HG03159 (cell line): ENCODE measurements around the gene VAV2.
"Not testable (repeated sequence)": the region's sequence is repeated elsewhere in the genome, so short reads cannot be mapped to it uniquely, and the experiment has no call there.

Source experiments
- ATAC-seq: cut with Tn5 transposase; IDR thresholded peaks from one replicate; pipeline ENCODE4 v1.9.1; 2021; ENCODE audit warnings: mild to moderate bottlenecking, moderate library complexity; ENCODE audit not compliant: unreplicated experiment

VAV2 gene

DNA sequence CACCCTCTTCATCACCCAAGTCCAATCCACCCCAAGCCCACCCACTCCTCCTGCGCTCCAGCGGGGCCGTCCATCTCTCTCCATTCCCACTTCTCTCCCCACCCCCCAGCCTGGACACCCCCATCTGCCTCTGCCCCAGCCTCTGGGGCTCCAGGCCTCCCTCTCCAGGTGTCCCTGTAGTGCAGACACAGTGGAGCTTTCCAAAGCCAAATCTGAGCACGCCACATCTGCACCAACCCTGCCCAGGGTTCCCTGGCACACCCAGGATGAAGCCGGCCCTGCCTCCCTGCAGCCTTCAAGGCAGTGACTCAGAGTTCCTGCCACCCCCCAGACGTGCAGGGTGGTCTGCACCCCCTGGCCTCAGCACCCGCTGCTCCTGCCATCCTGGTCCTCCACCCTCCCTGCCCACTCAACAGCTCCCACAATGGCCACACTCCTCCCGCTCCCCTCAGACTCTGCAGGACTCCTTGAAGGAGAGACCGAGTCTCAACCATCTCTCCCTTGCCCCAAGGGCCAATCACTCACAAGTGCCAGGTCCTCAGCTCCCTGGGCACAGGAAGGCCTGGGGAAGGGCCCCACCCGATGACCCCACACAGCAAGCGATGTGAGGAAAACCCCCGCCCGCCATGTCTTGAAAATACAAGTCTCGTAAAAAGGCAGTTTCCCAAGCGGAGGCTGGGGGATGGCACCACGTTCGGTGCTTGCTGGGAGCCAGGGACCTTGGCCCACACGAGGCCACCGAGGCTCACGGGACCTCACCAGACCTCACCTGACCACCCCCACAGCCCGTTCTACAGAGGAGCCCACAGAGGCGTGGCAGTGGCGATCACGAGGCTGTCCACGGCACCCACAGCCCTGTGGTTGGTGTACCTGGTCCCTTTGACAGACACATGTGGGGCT lies 22.2 kb downstream of the VAV2 start:
- ATAC-seq: no peak

DNA sequence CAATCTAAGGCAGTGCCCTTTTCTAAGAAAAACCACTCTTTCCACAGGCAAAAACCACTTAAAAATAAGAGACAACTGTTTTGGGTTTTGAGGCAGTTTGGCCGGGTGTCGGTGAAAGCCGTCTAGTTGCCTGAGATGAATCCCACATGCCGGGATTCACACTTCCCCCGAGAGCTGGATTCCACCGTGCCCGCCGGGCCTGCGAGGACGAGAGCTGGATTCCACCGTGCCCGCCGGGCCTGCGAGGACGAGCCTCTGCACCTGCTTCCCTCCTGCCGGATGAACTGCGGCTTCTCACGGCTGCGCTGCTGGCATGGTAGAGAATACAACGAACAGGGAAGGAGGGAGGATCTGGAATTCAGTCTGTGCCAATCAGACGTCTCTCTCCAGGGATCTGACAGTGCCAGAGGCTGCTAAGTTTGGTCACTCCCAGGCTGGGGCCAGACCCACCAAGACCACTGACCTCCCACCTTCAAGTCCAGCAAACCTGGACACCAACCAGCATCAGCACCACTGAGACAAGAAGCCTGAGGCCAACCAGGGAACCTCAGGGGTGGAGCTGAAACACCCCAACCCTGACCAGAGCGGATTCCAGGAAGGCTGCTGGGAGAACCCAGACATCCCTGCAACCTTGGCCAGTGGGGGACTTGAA lies 23.0 kb downstream of the VAV2 start:
- ATAC-seq: no peak

DNA sequence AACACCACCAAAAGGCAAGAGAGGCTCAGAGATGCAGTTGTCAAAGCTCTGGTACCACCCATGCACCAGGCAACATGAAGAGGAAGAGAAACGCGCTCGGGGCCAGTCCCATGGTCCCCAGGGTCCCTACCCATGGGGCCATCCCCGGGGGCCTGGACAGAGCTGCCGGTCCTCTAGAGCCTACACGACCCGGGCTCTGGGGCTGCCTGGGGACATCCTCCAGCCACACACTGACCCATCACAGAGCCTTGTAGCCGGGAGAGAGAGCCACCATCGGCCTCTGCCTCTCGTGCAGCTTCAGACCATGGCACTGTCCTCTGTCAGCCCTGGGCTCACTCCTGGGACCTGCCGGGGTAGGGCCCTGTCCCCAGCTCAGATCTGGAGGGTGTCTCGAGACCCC lies 23.7 kb downstream of the VAV2 start:
- no peak for ATAC-seq

DNA sequence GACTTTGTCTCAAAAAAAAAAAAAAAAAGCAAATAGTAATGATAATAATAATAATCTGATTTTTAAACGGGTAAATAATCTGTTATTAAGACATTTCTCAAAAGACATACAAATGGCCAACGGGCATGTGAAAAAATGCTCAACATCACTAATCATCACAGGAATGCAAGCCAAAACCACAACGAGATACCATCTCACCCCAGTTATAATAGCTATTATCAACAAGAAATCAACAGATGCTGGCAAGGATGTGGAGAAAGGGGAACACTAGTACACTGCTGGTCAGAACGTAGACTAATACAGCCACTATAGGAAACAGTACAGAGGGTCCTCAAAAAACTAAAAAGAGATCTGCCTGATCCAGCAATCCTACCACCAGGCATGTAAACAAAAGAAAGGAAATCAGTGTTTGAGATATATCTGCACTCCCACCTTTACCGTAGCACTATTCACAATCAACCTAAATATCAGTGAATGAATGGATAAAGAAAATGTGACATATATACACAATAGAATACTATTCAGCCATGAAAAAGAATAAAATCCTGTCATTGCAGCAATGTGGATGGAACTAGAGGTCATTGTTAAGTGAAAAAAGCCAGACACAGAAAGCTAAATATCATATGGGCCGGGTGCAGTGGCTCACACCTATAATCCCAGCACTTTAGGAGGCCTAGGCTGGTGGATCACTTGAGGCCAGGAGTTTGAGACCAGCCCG lies 24.9 kb downstream of the VAV2 start:
- ATAC-seq: no peak

DNA sequence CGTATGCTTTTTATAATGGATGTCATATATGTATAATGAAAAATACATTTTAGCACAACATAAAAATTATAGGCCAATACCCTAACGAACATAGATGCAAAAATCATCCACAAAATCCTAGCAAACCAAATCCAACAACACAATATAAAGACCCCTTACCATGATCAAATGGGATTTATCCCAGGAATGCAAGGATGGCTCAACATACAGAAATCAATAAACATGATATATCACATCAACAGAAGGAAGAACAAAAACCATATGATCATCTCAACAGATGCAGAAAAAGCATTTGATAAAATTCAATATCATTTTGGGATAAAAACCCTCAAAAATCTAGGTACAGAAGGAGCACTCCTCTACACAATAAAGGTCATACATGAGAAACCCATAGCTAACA lies 27.7 kb downstream of the VAV2 start:
- no peak for ATAC-seq

DNA sequence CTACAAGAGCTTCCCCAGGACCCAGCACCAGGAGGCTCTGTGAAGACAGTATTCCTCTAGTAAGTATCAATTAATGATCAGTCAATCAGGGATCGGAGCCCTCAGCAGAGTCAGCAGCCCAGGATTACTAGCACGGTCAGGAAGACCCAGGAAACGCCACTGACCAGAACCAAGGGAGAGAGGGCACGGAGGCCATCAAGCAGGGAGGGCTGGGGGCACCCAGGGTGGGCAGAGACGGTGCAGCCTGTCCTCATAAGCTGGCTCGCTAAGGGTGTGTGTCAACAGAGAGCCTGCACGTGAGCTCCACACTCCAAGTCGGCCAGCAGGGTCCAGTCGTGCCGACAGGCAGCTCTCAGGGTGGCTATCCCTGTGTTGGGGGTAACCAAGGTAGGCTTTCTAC lies 29.0 kb downstream of the VAV2 start:
- no peak for ATAC-seq

DNA sequence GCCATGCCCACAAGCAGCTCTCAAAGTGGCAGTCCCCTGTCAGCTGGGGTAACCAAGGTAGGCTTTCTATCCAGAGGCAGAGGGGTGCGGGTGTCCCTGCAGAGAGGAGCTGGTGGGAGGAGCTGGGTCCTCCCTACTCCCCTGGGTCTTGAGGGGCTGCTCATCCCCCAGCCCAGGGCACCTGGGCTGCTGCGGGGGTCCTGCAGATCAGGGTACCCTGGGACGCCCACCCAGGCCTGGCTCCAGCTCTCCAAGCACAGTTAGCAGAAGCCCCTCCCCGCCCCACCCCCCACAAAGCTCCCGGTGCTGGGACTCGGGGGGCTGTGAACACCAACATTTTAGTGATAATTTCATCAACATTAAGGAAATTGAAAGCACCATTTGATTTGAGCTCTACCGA lies 29.8 kb downstream of the VAV2 start:
- no peak for ATAC-seq

DNA sequence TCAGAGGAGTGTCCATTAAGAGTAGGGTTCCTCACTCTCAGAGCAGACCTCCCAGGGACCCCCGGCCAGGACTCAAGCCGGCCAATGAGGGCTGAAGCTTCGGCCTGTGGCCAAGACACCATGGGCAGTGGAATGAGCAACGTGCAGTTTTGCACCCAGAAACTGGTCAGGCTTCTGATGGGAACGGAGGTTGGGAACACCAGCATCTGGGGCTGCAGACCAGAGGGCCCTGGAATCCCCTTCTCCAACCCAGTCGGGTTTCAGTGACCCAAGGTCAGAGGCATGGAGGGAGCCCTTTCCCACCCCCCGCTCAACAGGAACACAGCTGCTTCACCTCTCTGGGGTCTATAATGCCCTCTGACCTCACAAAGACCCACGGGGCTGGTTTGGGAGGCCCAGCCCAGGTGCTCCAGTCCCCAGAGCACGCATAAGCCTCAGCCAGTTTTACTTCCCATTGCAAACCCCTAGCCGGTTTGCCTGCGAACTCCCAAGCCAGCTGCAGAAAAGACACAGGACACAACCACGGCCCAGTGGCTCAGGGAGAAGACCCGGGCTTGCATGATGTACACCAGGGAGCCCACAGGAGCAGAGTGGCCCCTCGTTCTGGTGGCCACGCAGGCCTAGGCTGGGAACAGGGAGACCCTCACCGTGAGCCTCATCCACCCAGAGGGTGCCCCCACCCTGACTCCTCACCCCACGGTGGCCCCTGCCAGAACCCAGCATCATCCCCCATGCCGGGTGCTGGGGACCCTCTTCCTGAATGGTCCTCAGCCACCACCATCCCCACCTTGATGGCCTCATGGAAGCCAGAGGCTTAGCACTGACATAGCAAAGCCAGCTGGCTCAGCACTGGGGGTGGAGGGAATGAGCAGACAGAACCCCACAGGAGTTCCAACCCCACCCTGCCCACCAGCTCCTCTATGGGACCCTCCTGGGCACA lies 30.6 kb downstream of the VAV2 start:
- ATAC-seq: no peak

DNA sequence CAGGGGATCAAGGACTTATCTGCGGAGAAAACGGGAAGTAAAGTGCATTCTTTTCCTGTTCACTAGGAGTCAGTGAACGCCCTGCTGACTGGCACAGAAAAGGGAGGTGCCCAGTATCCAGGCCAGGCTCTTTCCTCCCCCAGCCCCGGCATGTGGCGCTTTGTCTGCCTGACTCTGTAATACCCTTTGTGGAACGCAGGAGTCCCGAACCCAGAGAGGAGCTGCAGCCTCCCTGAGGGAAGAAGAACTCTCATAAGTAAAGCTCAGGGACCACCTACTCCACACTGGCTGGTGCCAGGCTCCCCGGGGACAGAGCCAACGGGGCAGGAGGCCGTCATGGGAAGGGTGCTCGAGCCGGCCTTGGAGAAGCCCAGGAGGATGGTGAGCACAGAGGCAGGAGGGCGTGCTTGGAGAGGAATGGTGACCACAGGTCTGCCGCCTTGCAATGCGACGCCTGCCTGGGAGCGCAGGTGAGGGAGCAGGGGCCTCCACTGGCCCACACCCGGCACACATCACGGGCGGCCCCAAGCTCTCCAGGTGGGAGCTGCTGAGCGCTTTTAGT lies 31.5 kb downstream of the VAV2 start:
- ATAC-seq: no peak

DNA sequence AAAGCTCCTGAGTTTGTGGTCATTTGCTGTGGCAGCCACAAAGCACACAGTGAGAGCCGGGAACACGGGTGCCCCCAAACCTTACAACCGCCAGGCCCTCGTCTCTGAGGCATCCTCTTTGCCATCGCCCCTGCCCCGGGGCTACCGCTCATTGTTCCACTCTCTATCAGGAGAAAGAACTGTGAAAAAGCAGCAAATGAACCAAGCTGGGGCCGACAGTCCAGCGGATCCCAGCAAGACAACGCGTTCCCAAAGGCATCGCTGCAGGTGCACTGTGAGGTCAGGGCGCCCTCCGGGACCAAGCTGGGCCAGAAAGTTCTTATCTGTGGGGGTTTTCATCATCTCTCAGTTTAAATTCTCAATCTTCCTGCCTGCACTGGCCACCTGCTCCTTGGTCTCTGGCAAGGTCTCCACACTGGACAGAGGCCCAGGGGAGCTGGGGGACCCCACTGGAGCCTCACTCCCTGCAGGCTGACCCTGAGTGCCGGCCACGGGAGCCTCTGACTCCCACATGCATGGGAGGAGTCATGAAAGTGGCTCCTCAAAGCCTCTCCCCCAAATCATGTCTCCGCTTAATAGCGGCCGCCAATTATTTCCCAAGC lies 32.1 kb downstream of the VAV2 start:
- no peak for ATAC-seq

DNA sequence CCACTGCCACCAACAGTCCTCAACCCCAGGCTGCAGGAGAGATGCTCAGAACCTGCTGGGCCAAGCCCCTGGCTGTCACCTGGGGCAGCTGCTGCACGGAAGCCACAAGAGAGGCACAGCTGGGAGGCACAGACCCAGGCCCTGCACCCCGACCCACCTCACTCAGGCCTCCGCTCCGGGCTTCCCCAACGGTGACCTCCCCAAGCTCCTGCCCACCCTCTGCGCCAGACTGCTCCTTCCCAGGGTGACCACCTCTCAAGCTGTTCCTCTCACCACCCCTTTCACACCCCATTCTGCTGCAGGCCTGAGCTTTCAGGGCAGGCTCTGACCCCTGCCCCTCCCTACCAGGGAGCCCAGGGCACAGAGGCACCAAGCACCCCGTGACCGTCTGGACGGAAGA lies 33.0 kb downstream of the VAV2 start:
- ATAC-seq: no peak

DNA sequence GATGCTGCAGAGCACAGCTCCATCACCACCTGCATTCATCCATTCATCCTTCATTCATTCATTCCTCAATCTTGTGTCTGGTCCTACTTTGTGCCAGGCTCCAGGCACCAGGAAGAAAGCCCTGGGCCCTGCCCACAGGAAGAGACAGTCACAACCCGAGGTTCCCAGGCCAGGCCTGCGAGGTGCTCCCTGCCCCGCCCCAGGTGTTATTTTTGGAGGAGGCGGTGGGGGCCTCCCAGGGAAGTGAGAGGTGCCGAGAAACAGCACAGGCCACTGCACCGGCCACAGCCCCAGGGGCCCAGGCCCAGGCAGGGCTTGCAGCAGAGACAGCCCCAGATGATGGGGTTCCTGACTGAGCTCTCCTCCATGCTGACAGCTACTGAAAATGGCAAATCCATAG lies 33.4 kb downstream of the VAV2 start:
- ATAC-seq: no peak

DNA sequence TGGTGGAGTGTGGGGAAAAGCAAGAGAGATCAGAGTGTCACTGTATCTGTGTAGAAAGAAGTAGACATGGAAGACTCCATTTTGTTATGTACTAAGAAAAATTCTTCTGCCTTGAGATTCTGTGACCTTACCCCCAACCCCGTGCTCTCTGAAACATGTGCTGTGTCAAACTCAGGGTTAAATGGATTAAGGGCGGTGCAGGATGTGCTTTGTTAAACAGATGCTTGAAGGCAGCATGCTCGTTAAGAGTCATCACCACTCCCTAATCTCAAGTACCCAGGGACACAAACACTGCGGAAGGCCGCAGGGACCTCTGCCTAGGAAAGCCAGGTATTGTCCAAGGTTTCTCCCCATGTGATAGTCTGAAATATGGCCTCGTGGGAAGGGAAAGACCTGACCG lies 34.4 kb downstream of the VAV2 start:
- ATAC-seq: not testable (repeated sequence)

DNA sequence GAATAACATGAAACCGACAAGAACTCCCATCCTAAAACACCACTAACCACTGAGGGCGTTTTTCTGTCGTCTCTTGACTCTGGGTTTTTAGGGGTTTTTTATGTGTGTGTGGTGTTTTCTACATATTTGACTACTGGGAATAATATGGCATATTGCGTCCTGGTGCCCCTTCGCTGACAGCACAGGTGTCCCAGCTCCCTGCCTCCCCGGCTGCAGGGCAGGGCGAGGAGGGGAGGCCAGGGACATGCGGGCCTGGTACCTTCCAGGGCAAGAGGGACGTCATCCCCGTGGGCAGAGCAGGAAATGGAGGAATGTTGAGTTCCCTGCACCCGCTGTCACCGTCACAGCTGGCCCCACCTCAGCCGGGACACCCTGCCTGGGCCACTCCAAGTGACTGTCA lies 34.8 kb downstream of the VAV2 start:
- no peak for ATAC-seq

DNA sequence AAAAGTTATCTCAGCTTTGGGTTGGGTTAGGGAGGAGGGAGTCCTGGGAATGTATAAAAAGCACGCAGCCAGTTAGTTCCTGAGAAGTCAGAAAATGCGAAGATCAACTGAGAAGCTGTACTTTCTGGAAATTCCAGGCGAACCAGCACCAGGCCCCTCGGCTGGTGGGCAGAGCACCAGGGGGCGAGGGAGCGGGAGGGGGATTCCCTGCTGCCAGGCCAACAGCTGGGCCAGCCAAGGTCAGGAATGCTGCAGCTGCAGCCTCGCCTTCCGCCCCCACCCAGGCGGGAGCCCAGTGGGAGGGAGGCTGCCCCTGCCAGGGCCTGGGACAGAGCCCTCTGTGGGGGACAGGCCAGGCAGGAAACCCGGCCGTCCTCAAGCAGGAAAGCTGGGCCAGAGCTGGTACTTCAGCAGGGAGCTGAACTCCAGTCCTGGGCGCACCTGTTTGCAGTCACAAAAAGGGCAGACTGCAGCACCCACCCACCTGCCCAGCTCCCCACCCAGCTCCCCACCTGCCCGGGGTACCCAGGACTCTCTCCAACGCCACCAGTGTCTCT lies 35.5 kb downstream of the VAV2 start:
- ATAC-seq: no peak

DNA sequence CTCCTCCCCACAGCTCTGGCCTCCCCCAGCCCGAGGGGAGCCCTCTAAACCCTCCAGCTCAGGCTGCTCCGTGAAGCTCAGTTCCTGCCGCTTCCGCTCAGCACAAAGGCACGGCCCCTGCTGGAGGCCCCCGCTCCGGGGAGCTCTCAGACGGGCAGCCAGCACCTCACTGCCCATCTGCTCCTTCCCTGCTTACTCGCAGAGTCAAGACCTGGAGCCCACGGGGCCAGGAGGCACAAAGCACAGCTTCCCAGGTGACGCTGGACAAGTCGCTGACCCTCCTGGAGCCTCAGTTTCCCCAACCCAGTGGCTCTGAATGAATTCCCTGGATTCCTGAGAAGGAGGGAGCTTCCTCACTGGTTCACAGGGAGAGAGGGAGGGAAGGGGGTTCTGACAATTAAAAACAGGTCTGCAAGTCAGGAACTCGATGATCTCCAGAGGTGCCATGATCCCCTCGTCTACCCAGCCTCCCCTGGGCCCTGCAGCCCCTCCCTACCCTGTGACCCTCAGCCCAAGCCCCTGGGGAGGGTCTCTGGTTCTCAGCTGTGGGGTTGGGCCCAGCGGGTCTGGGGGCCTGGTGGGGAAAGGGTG lies 36.2 kb downstream of the VAV2 start:
- no peak for ATAC-seq

DNA sequence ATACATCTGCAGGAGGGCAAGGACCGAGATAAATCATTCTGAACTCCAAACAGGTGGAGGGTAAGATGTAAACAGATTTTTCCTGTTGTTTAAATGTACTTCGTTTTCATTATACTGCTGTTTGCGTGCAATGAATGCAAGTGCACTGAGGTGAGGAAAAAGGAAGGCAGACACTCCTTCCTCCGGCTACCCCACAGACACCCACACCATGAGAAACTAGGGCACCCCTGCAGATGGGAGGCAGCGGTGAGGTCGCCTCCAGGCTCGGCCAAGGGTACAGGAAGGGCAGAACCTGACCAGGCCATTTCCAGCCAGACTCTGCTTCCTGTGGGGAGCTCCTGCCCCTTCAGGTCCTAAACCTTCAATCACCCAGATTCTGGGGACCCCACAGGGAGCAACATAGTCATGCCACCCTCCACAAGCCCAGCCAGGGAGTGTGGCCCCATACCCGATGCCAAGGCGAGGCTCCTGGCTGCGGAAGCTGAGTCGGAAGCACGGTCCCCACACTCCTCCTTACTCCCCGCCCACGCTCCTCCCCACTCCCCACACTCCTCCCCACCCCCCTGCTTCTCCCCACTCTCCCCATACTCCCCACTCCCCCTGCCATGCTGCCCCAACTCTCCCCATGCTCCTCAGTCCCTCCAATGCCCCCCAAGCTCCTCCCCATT lies 37.1 kb downstream of the VAV2 start:
- no peak for ATAC-seq

DNA sequence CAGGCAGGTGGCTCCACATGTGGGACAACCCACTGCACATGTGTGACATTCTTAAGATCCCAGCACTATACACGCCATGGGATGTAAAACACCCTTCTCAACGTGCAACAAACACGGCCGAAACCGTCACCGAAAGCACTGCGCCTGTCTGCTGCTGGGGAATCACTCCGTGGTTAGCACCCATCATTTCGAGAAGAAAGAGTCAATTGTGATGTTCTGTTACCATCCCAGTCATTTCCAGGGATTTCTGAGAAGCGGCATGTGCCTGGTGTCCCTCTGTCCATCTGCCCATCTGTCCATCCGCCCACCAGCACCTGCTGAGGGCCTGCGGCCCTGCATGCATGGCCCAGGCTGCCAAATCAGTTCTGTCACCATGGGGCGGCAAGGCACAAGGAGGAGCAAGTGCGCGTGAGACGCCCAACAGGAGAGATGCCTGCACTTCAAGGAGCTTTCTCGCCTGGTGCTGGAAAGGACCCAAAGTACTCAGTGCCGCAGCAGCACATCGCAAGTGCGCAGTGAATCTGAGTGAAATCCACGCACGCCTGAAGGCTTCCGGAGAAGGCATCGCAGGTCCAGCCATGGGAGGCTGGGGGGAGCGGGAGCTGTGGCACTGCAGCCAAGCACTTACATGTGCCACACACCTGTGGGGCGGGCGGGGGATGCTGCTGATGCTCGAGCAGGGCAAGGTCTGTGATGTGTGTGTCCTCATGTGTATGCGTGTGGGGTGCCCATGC lies 38.0 kb downstream of the VAV2 start:
- ATAC-seq: no peak
